Fibroblast of mammary gland (primary cell): Measurements from ENCODE around the gene ELOVL2.
A peak's percentile ranks its signal among the peaks of the same experiment; 100 is the strongest.

ENCODE experiments used
- DNase-seq: peaks from one replicate; pipeline ENCODE4 v3.0.0-alpha.2; 2010; ENCODE audit warnings: low read depth
- H3K4me3 ChIP-seq: 2 replicates; pipeline ENCODE4 v1.5.1; 2011; ENCODE audit warnings: low read depth, mild to moderate bottlenecking, low read length, moderate library complexity; ENCODE audit not compliant: control insufficient read depth
- TF ChIP-seq, protein P1 (sequence below): conservative IDR thresholded peaks from 2 replicates; pipeline ENCODE4 v1.5.1; 2011; ENCODE audit warnings: low read depth, low read length, inconsistent platforms; ENCODE audit not compliant: control insufficient read depth, insufficient read depth

The ELOVL2 gene

DNA sequence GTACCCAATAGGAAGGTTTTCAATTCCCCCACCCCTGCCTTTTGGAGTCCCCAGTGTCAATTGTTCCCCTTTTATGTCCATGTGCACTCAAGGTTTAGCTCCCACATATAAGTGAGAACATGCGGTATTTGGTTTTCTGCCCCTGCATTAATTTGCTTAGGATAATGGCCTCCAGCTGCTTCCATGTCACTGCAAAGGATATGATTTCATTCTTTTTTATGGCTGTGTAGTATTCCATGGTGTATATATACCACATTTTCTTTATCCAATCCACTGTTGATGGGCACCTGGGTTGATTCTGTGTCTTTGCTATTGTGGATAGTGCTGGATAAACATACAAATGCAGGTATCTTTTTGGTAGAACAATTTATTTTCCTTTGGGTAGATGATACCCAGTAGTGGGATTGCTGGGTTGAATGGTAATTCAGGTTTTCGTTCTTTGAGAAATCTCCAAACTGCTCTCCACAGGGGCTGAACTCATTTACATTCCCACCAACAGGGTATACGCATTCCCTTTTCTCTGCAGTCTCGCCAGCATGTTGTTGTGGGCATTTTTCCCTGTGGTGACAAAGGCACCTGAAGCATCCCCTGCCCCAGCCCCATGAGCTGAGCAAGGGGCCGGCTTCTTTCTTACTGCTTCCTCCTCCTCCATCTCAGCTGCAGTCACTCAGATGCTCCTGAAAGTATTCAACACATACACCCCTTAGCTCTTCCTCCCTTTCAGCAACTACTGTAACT lies 66.7 kb downstream of the ELOVL2 start:
- DNase-seq, result no peak
- TF ChIP-seq, protein P1, sequence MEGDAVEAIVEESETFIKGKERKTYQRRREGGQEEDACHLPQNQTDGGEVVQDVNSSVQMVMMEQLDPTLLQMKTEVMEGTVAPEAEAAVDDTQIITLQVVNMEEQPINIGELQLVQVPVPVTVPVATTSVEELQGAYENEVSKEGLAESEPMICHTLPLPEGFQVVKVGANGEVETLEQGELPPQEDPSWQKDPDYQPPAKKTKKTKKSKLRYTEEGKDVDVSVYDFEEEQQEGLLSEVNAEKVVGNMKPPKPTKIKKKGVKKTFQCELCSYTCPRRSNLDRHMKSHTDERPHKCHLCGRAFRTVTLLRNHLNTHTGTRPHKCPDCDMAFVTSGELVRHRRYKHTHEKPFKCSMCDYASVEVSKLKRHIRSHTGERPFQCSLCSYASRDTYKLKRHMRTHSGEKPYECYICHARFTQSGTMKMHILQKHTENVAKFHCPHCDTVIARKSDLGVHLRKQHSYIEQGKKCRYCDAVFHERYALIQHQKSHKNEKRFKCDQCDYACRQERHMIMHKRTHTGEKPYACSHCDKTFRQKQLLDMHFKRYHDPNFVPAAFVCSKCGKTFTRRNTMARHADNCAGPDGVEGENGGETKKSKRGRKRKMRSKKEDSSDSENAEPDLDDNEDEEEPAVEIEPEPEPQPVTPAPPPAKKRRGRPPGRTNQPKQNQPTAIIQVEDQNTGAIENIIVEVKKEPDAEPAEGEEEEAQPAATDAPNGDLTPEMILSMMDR, result no peak
- no peak overlapping the region for H3K4me3 ChIP-seq

DNA sequence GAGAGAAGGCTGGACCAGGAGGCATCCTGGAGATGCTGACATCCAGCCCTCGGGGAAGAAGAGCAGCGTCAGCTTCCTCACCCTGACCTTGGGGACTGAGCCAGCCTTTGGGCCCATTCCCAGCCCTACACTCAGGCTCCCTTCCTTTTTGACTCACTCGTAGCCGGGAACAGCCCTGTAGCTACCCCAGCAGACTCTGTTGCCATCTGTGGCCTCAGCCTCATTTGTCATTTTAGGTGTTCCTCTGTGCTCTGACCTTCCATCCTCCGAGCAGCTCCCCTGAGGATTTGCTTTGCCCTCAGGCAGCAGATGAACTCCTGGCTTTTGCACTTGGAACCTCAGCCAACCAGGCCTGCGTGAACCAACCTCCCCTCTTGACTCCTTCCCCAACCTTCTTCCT lies 67.5 kb downstream of the ELOVL2 start:
- DNase-seq, result peak; percentile 34
- H3K4me3 ChIP-seq, result no peak overlapping the region
- TF ChIP-seq, protein P1, result no peak

DNA sequence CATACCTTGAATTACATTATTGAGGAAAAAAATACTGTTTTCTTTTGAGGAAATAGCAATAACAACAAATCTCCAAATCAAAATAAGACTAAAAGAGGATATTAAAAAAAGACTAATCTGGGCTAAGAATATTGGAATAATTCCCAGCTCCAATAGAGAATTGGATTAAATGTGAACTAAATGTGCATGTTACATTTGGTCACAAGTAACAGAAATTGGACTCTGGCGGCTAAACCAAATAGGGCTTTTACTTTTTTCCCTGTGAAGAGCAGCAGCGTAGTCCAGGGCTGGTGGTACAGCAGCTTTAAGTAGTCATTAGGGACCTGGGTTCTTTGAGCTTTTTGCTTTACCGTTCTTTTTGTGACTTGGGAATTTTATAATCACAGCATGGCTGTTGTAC lies 71.9 kb downstream of the ELOVL2 start:
- TF ChIP-seq, protein P1, result no peak
- H3K4me3 ChIP-seq, result no peak overlapping the region
- no peak for DNase-seq

DNA sequence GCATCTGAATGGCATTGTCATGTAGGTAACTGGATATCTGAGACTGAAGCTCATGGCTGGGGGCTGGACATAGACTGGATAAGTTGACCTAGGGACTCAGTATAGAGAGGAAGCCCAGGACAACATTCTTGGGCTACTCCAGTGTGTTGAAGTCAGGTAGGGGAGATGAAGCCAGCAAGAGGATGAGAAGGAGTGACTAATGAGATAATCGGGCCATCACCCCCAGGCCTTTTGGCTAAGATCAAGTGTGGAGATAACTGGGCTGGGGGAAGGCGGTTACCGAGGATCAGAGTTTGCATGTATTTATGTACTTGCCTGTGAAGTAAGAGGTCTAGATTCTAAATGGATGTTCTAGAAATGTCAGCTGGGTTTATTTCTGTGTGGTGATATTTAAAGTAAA lies 73.4 kb downstream of the ELOVL2 start:
- H3K4me3 ChIP-seq, result no peak overlapping the region
- TF ChIP-seq, protein P1, result no peak
- DNase-seq, result no peak

DNA sequence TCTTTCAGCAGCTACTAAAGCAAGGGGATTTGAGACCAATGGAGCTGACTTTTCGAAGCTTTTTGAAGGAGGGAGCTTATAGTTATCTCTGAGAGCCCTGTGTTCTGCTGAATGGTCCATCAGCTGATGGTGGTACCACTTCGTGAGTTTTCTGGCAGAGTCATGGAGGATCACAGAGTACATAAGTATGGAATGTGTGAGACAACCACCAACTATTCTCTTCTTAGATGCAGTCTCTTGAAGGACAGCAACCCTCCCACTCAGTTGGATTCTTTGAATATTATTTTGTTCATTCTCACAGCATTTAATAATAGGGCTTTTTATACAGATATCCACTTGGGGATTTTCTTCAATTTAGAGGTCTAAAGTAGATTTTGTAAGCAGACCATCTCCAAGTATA lies 75.3 kb downstream of the ELOVL2 start:
- peak; percentile 71 for DNase-seq
- no peak overlapping the region for H3K4me3 ChIP-seq
- TF ChIP-seq, protein P1, result no peak

DNA sequence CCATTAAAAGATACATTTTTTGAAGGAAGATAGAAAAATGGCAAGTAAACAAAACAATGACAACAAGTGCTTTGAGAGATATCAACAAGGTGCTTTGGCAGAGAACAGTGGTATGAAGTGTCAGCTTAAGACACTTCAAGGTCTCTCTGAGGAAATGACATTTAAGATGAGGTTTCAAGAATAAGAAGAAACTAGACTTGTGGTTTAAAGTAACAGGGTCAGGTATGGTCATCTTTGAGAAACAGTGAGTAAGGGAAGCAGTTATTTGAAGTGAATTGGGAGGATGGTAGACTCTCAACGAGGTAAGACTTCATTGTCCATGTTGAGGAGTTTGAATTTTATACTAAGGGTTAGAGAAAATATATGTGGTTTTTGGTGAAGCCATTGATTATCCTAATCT lies 79.4 kb downstream of the ELOVL2 start:
- DNase-seq, result no peak
- no peak overlapping the region for H3K4me3 ChIP-seq
- TF ChIP-seq, protein P1, result no peak
